SW 1271 (cell line): Measurements from ENCODE around the gene LIMS4.
"Not testable (repeated sequence)": the region's sequence is repeated elsewhere in the genome, so short reads cannot be mapped to it uniquely, and the experiment has no call there.

Experiments
- DNase-seq, 2 experiments: peaks; one replicate each; lab custom pipeline; 2025; lab: John Stamatoyannopoulos, UW

Gene LIMS4, protein sequence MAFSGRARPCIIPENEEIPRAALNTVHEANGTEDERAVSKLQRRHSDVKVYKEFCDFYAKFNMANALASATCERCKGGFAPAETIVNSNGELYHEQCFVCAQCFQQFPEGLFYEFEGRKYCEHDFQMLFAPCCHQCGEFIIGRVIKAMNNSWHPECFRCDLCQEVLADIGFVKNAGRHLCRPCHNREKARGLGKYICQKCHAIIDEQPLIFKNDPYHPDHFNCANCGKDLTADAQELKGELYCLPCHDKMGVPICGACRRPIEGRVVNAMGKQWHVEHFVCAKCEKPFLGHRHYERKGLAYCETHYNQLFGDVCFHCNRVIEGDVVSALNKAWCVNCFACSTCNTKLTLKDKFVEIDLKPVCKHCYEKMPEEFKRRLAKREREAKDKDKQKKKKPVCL

DNA sequence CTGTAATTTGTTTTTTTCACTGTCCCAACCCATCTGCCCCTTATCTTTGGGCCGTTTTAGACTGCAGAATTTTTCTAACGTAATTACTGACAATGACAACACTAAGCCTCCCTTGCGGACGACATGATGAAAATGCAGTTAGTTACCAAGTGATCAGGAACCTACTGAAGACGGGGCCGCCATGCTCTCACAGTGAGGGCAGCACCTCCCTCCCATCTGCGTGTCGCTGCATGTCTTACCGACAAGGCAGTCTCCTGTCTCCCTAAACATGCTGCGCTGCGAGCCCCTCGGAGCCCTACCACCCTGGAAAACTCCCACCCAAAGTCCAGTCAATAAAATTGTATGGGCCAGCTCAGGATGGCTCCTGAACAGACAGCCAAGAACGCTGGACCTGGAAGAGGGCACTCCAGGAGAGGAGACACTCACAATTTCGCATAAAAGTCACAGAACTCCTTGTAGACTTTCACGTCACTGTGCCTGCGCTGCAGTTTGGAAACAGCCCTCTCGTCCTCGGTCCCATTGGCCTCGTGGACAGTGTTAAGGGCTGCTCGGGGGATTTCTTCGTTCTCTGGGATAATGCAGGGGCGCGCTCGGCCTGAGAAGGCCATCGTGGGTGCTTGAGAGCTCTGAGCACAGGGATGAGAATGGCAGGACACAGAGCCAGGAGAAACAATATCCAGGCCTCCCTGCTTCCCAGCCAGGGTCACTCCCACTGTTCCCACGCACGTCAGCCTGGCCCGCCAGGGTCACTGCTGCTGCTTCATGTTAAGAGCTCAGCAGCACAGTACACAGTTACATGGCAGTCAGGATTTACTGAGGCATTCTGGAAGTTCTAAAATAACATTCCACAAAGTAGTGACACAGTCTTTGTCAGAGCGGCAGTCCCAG is at the start of gene LIMS4:
TSS of gene LIMS4 (minus strand) at position 646 of the 888 bp plus-strand sequence. CDS start at position 608, 38 bp downstream.
- DNase-seq, result not testable (repeated sequence)

DNA sequence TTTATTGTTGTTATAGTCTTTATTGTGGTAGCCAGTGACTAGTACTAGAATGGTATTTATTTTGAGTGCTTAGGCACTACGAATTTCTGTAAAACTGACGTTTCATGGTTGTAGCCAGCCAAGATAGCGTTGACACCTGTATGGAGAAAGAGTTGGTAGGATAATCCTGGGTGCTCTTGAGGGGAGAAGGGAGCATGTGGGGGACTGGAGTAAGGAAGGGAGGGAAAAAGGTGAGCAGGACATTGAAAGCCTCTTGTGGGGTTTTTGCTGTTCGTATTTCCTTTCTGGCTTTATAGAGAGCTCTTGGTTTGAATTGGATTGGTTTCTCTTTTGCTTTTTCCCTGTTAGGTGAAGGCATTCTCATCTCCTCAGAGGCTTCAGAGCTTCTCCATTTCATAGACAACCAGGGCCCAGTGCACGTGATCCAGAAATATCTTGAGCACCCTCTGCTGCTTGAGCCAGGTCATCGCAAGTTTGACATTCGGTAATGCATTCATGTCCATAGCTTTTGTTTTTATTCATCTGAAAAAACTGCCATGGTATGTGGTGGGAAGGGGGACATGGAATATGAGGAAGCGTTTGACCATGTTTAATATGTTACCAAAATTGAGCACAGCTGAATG is 27.2 kb upstream of the LIMS4 start:
- DNase-seq, result not testable (repeated sequence)

DNA sequence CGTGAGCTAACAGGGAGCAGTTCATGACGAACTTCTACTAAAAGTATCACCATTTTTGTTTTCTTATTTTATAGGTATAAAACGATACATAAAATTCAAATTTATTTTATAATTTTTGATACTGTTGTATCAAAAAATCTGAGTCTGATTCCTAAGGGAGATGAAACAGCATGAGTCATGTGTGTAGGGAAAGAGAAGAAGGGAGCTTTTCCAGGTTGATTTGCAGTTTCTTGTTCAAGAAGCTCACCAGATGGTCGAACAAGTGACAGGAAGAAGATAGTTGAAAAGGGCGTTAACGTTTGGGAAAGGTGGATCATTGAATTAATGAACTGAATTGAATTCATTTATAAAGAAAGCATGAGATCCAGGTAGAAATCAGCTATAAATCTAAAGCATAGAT is 23.4 kb upstream of the LIMS4 start:
- not testable (repeated sequence) for DNase-seq

DNA sequence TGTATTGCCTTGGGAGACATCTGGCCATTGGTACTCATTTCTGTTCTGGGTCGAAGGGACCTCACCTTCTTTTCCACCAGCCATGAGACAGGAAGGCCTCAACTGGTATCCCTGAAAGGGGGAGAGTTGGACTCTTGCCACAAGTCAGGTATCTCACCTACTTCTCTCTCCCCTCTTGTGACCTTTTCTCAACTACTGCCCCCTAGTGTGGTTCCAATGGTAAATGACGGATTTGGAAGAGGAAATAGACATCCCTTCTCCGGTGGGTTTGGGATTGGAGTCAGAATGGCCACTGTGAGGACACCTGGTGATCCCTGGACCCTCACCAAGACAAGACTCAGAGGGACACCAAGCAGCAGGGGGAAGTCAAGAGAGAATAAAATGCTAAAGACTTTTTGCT is 21.9 kb upstream of the LIMS4 start:
- not testable (repeated sequence) for DNase-seq

DNA sequence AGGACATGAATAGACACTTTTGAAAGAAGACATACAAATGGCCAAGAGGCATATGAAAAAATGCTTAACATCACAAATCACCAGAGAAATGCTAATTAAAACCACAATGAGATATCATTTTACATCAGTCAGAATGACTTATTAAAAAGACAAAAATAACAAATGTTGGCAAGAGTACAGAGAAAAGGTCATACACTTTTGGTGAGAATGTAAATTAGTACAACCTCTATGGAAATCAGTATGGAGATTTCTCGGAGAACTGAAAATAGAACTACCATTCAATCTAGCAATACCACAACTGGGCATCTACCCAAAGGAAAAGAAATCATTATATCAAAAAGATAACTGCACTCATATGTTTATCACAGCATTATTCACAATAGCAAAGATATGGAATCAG is 16.4 kb upstream of the LIMS4 start:
- not testable (repeated sequence) for DNase-seq

DNA sequence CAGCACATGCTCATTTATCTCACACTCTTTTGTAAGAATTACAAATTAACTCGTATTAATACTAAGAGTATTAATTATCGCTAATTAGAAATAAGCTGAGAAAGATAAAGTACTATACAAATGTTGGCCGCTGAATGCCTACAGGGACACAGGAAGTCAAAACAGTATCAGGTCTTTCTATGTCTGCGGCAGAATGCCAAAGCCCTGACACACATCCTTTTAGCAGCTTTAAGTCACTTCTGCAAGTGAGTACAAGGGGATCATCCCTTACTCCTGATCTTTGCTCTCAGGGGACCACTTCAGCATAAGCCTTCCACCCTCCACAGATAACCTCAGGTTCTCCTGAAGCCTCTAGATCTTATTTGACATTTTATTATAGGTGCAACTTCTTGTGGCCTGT is 10.1 kb upstream of the LIMS4 start:
- not testable (repeated sequence) for DNase-seq

DNA sequence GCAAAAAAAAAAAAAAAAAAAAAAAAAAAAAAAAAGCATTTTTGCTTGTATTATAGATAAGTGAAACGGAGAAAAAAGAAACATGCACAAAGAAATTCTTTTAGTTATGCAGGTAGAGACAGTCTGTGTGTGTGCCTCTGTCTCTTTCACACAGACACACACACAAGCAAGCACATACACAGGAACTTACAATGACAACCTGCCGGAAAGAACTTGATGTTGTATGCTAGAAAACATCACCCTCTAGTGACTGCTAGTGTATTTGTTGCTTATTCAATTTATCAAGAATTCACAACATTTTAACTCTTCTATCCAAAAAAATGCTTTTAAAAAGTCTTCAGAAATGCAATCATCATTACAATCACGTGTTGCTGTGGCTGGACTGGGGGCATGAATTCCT is 8.6 kb upstream of the LIMS4 start:
- DNase-seq, result not testable (repeated sequence)

DNA sequence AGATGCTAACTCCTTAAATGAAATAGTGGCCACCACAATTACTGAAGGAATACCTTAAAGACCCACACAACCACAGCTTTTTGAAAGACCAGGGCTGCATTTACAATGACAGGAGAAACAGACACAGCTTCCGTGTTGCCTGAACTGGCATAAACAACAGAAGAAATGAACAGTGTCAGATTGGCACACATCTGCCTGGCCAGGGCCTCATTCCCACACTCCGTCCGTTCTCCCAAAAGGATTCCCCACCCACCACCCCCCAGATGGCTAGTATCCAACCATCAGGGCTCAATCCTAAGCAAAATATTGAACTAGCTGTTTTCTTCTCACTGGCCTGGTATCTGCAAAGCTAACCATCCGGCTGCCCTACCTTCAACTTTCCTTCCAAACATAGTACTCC is 7.5 kb upstream of the LIMS4 start:
- DNase-seq, result not testable (repeated sequence)

DNA sequence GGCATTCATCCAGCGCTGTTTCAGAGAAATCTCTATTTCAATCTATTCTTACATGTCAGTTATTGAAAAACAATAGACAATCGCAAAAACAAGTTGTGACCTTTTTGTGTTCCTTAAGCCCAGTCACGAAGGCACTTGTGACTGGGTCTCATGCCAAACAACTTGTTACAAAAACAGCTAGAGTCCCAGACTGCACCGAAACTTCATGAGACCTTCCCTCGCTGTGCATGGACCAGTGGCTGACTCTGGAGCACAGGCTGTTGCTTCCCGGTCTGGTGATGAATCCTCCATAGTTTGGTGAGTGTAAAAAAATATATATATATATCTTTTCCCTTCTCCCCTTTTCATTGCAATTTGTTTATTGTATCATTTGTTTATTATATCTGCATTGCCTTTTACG is 4.8 kb upstream of the LIMS4 start:
- DNase-seq, result not testable (repeated sequence)

DNA sequence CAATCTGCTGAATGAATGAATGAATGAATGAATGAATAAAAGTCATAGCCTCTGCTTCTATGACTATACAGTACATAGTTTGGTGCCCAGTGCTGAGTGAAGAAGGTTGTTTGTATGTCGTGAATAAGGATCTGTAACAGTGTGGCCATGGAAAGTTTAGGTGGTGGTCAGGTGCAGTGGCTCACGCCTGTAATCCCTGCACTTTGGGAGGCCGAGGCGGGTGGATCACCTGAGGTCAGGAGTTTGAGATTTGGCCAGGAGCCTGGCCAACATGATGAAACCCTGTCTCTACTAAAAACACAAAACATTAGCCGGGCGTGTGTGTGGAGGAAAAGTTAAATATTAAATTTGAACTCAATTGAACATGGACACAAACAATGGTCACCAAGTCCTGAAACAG is 4.3 kb upstream of the LIMS4 start:
- DNase-seq, result not testable (repeated sequence)

DNA sequence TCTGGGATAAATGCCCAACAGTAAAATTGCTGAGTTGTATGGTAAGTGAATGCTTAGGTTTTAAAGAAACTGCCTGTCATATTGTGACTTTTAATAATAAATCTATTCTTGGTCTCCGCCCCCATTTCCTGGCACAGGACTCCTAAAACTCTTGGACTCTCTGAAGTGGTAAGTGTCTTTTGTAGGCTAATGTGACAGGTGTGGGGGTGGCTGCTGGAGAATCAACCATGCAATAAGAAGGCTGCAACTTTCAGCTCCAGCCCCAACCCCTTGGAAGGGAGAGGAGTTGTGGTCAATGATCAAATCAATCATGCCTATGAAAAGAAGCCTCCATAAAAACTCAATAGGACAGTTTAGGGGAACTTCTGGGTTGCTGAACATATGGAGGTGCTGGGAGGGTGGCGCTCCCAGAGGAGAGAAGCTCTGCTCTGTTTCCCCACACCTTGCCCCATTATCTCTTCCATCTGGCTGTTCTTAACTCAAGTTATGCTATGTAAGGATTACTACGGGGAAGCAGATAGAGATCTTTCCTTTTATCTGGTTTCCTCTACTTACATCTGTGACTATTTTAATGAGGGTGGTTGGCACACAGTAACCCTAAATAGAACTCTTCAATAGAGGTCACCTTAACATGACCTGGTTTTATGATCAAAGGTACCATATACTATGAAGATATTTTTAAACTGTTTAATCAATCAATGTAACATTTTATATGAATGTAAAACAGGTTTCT is 3.2 kb upstream of the LIMS4 start:
- not testable (repeated sequence) for DNase-seq

DNA sequence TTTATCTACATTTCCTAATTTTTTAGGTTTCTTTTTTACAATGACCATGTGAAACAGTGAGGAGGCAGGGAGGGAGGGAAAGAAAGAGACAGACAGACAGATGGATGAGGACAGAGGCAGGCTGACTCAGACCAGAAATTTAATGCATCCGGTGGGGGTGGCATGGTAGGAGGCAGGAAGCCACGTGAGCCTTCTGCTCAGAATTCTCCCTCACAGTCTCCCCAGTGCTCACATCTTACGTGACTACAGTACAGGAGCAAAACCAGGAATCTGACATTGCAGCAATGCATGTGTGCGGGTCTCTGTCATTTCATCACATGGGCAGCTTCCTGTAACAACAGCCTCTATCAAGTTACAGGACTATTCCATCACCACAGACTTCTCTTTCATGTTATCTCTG is 2.3 kb upstream of the LIMS4 start:
- DNase-seq, result not testable (repeated sequence)

DNA sequence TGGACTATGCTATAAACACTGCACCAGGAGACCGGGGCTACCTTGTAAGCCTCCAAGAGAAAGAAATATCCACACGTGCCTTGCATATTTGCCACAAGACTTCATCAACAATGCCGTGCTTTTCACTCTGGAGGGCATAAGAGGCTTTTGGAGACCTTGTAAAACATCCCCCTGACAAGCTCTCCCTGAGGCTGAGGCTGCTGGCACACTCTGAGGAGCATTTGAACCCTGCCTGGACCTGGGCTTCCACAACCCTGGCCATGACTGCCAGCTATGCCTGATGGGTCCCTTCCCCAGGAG is 393 bp upstream of the LIMS4 start:
- not testable (repeated sequence) for DNase-seq

DNA sequence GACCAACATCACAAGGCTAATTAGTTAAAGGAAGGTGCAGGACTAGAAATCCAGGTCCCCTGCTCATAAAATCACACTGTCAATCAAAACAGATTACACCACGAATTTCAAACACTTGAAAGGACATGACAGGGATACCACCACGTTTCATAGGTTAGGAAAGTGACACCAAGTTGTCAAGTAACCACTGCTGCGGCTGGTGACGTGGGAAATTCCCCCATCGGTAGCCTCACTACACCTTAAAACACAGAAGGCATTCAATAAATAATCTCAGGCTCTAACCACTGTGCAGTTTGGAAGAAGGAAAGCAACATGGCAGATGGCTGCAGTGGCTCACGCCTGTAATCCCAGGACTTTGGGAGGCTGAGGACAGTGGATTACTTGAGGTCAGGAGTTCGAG is 3.7 kb downstream of the LIMS4 start:
- DNase-seq, result not testable (repeated sequence)

DNA sequence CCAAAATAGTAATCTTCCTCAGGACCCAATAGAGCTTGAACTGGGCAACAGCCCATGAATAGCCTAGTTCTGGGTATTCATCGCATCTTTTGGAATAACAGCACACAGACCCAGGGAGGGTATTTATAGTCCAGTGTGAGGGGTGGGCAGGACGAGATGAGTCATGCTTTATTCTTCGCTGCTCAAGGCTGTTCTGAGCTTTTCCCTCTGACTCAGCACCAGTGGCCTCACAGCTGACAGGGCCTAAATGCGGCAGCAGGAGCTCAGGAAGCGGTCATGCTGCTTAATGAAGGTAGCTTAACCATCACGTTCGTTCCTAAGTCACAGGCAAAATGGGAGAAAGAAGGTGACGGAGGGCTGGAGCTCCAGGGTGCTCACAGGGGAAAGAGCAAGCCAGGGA is 7.3 kb downstream of the LIMS4 start:
- not testable (repeated sequence) for DNase-seq

DNA sequence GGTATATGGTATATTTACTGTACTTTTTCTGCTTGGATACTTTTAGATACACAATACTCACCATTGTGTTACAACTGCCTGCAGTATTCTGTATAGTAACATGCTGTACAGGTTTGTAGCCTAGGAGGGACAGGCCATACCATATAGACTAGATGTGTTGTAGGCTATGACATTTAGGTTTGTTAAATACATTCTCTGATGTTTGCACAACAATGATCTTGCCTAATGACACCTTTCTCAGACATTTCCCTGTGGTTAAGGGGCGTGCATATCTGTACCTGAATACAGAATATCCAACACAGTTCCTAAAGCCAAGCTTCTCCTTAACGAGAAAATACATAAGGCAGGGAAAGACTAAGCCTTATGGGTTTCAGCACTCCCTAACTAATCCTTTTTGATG is 10.2 kb downstream of the LIMS4 start:
- not testable (repeated sequence) for DNase-seq

DNA sequence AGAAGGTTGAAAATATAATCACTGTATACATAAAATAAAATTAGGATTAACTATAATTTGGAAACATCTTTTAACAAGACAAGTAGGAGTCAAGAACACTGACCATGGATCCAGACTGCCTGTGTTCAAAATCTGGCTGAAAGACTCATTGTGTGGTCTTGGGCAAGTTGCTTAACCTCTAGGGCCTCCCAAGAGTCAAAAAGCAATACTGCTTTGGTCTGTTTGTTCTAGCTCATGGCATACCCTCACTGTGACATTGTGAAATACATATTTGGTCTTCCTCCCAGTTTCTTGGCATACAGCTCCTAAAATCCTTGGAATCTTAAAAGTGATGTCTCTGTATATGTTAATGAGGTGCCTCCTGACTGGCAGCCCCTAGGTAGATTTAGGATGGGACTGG is 12.3 kb downstream of the LIMS4 start:
- DNase-seq, result not testable (repeated sequence)

DNA sequence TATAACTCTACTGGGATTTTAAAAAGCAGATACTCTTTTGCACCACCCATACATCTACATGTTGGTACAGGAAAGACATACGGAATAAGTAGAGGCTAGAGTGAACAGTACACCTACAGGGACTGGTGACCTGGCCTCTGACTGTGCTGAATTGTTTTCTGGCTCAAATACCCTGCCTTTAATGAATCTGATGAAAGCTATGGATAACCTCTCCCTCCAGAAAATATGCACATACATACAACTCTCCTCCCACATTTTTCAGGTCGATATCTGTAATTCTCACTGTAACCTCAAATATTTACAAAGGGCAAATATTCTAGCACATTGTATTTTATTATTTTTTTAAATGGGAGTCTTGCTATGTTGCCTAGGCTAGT is 15.4 kb downstream of the LIMS4 start:
- DNase-seq, result not testable (repeated sequence)

DNA sequence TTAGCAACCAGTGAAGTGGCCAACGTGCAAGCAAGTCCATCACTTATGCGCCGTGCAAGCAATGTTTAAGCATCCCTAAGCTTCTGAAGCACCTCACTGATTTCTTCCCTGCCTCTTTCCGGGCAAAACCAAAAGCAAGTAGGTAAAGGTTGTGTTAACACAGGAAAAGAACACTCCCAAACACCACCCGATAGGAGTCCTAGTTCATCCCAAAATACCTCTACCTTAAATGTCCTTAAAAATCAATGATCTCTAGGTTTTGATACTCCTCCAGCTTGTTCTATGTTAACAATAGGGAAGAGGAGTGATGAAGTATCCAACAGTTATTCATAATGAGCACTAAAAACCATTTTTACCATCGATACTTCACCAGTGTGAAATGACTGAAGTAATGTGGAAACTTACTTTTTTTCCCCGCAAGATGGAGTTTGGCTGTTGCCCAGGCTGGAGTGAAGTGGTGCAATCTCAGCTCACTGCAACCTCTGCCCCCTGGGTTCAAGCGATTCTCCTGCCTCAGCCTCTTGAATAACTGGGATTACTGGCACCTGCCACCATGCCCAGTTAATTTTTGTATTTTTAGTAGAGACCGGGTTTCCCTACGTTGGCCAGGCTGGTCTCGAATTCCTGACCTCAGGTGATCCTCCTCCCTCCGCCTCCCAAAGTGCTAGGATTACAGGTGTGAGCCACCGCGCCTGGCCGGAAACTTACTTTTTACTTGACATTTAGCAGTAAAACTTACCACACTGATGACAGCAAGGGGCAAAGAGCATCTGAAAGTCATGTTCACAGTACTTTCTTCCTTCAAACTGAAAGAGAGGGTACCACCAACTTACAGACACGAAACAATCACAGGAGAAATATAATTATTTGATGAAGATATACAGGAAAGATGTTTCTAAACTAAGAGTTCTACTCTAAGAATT is 16.1 kb downstream of the LIMS4 start:
- not testable (repeated sequence) for DNase-seq

DNA sequence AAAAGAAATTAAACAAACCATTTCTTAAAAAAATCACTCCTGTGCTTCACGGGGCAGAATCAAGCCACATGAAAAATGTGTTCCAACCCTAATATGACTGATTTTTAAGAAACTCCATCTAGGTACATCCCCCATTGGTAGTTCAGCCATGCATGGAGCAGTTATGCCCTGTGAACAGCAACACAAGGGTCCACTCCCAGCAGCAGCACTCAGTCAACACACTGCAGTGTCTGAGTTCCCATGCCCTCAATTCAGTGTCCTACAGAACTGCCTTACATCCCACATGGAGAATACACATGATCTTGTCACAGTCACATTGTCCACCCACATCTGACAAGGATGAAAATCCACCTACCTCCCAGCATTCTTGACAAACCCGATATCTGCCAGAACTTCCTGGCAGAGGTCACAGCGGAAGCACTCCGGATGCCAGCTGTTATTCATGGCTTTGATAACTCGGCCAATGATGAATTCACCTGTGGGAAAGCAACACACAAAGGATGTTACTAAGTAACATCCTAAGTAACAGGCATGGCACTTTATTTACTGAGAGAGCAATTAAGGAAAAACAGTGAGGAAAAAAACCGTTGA is 17.4 kb downstream of the LIMS4 start:
- DNase-seq, result not testable (repeated sequence)
